K562 (cell line): Measurements from ENCODE around the gene ZNF429.

Source experiments
- EHMT2 ChIP-seq: fragments of 450-650 bp; IDR thresholded peaks from 2 replicates; pipeline ENCODE4 v1.6.1; 2018; ENCODE audit warnings: antibody characterized with exemption
- YY1 ChIP-seq, 3 experiments: IDR thresholded peaks; 2 replicates each; pipeline ENCODE4 v1.6.1; 2011; ENCODE audit warnings: low read length in 2 of 3, mild to moderate bottlenecking in 2 of 3, moderate library complexity in 2 of 3, borderline replicate concordance in 1 of 3, control low read depth in 1 of 3, low read depth in 1 of 3; ENCODE audit not compliant: insufficient read depth in 3 of 3, insufficient replicate concordance in 2 of 3, control insufficient read depth in 1 of 3, insufficient read length in 1 of 3; ENCODE audit errors: extremely low read depth in 1 of 3

DNA sequence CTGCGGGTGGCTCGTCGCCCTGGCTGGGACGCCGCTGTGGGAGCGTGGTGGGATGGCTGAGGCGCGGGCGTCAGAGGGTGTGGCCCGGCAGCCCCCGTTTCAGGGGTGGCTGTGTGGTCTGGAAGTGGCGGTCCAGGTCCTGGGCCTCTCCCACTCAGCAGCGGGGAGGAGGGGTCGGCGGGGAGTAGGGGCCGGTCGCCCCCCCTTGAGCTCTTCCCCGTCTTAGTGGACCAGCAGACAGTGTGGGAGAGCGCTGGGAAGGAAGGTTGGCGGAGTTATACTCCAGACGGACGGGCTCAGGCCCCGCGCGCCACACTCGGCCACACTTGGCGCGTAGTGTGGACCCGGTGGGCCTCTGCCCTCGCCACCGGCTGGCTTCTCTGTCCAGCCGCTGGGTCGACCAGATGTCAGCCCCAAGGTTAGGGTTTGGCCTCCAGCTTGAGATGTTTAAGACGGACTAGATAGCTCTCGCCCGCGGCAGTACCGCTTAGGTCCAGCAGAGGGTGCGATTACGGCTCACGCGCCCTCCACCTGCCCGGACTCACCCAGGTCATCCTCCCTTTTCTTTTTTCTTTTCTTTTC lies 21.7 kb upstream of the ZNF429 start:
- TF ChIP-seq YY1 (IDR thresholded peaks at IDR 0.05; ENCODE audit: borderline replicate concordance in 1 of 3, control insufficient read depth in 1 of 3, extremely low read depth in 1 of 3, insufficient read depth in 3 of 3, insufficient read length in 1 of 3, insufficient replicate concordance in 2 of 3, low read depth in 1 of 3, low read length in 2 of 3), result no peak
- no peak for TF ChIP-seq EHMT2
